HG03097 (cell line): ENCODE data around the gene DSE.

Experiments
- ATAC-seq: cut with Tn5 transposase; IDR thresholded peaks from one replicate; pipeline ENCODE4 v1.9.1; 2021; ENCODE audit not compliant: unreplicated experiment, low FRiP score

Gene DSE

DNA sequence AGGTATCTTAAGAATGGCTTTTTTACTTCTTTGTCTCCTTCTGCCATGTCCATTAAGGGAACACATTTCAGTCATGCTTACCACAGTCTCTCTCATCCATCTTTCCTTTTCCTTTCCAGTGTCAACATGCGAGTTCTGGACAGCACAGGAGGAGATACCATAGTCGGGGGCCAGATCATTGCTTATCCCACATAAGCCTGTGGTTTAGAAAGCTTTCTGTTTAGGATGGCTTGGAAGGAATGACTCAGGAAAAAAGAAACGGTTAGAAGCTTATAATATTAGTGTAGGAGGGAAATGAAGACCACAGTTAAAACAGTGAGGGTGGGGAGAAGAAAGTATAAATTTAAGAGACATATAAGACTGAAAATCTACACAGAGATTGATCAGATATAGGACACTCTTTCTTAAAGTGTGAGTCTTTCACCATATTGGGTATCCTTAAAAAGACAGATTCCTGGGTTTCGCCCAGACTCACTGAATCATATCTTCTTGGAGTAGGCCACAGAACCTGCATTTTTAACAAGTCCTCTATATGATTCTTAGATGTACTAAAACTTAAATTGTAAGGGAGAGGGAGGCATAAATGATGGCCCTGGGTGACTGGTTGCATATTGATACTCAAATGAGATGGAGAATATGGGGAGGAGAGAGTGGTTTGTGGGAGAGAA lies 36.1 kb downstream of the DSE start:
- ATAC-seq, result no peak

DNA sequence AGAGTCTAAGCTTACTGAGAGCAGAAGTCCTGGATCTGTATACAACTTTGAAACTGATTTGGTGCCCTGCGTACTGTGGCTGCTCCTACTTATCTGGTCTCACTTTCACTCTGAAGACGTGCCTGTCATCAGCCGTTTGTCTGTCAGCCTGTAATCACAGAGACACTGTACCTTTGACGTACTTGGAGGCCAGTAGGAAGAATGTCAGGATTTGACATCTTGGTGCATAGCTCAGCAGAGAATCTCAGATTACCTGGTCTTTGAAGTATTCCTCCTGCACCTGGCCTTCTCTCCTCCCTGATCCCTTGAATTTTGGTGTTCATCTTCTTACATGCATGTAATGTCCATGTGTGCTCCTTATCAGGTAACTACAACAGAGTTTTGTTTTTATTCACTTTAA lies 37.7 kb downstream of the DSE start:
- peak; percentile 36 for ATAC-seq

DNA sequence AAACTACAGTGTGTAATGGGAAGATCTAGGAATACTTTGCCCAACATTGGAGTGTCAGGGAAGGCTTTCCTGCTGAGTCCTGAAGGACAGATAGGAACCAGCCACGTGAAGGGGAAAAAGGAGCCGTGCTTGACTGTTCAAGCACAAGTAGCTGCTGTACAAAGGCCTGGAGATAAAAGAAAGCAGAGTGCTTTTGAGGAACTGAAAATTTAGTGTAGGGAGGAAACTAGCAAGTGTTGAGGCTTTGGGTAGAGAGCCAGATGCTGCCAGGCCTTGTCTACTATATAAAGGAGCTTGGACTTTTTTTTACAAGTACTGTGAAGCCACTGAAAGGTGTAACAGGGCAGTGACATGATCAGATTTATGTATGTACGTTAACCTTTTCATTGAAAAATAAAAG lies 39.0 kb downstream of the DSE start:
- ATAC-seq, result peak; percentile 64

DNA sequence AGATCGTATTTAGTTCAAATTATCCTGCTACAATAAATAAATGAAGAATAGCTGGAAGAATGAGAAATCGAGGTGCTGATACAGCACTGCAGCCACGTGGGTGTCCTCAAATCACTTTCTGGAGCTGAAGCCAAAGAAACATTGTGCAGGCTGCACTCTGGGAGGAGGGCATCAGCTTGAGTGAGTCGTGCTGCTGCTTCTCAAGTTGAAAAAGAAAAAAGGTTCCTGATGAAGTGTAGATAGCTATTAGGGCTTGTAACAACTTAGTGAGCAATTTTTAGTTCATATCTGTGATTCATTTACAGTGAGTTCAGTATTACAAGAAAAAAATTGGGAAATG lies 40.5 kb downstream of the DSE start:
- ATAC-seq, result no peak

DNA sequence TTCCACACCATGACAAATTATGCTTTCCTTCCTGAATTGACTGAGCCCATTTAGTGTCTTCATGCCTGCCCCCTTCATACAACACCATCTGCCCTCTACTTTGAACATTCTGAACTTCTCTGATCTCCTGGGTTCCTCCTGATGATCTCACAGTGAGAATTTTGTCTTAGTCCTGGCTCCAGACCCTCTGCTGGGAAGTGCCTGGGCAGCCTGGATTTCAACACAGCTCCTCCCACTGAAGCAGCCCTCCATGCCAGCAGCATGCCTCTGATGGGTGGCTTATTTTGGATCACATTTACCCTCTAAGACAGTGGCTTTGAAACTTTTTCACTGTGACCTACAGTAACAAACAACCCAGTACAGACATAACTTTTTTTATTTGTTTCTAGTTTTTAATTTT lies 41.5 kb downstream of the DSE start:
- no peak for ATAC-seq

DNA sequence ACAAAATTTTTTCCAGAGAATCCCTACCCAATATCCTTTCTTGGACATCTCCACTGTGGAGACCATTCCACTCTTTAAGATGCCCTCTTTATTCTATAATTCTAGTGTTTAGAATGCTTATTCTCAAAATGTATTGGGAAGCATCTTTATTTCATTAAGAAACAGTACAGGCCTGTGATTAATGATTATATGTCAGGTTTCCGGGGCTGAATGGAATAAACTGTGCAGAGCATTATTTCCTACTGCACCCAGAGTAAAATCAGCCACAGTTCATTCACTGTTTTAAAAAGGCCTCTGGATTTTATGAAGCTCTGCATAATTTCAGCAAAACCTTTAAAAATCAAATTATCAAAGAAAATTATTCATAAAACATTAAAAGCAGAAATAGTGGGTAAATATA lies 42.6 kb downstream of the DSE start:
- no peak for ATAC-seq

DNA sequence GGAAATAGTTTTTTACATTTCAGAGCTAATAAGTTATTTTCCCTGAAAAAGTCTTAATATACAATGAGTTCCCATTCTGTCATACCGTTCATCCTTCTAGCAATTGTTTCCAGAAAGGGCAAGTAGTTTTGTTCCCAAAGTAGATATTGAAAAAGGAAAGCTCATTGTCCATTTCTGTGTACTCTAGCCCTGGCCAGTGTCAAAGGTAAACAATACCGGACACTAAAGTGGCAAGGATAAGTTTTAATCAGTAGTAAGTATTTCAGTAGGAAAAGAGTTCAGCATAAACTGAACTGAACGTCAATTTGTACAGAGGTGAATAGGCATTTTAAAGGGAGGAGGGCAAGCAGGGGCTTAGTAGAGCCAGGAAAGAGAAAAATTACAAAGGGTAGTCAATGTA lies 46.9 kb downstream of the DSE start:
- no peak for ATAC-seq

DNA sequence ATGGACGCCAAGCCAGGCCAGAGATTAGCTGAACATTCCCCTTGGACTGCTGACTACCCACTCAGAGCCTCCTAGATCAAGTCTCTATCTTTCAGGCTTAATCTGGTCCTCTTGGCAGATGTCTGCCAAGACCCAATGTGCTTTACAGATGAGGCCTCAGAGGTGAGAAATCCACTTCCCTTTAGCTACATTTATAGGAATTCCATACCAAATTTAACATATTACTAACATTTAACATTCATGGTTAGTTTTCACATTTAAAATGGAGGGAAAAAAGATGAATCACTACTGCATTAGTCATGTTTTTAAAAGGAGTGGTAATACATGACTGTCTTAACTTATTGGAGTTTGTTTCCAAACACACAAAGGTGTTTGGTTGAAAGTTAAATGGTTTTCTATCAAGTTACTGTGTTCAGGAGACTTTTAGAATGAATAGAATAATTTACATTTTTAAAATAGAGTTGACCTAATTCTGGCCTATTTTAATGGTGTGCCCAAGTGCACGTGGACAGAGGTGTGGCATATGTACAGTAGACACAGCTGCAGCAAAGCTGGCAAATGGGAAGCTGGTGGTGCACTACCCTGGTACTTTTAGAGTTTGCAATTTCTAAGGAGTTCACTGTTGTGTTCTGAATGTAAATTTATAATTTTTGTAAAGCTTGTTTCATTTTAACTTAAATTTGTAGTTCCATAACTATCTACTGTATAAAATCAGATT lies 48.5 kb downstream of the DSE start:
- ATAC-seq, result no peak

DNA sequence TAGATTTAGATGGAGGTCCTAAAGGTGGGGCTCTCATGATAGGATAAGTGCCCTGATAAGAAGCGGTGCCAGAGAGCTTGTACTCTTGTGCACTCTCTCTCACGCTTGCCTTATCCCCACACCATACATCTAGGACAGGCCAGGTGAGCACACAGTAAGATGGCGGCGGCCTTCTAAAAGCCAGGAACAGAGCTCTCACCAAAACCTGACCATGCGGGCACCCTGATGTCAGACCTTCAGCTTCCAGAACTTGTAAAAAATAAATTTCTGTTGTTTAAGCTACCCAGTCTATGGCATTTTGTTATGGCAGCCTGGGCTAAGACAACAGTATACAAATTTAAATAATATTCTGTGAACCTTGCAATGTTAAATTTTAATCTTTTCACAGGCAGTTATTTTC lies 49.6 kb downstream of the DSE start:
- ATAC-seq, result no peak

DNA sequence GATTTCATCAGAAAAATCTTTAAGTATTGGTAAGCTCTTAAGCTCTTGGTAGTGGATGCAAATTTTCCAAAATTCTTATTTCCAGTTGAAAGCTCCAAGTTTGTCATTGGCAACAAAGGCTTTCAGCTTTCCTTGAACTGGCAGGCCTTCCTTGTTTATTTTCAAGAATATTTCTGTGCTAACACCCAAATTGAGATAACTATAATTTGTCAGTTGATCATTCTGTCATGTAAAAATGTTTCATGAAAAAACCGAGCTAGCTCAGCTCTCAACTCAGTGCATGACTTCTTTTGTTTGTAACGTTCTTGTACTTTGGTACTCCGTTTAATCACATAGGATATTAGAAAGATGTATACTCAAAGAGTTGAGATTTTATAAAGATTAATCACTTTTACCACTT lies 51.5 kb downstream of the DSE start:
- no peak for ATAC-seq

DNA sequence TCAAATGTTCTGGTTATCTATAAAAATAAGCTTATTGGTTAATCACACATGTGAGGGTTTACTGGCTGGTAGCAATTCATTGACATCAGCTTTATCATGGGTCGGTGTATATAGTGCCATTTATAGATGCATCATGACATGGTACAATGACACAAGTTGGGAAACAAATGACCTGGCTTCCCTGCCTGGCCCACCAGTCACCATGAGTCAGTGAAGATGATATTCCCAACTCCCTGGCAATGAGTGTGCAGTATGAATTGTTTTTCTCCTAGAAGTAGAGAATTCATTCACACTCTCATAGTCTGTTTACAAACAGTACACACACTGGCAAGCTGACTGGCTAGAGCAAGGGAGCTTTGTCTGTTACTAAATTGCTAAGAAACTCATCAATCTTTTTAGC lies 53.3 kb downstream of the DSE start:
- ATAC-seq, result no peak

DNA sequence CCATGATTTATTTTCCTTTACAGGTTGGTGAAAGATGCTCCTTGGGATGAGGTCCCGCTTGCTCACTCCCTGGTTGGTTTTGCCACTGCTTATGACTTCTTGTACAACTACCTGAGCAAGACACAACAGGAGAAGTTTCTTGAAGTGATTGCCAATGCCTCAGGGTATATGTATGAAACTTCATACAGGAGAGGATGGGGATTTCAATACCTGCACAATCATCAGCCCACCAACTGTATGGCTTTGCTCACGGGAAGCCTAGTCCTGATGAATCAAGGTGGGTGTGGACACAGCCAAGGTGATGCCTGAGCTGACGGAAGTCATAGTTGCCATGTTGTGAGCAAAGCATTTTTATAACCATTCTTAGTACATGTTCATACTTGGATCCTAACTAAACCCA lies 55.8 kb downstream of the DSE start:
- no peak for ATAC-seq

DNA sequence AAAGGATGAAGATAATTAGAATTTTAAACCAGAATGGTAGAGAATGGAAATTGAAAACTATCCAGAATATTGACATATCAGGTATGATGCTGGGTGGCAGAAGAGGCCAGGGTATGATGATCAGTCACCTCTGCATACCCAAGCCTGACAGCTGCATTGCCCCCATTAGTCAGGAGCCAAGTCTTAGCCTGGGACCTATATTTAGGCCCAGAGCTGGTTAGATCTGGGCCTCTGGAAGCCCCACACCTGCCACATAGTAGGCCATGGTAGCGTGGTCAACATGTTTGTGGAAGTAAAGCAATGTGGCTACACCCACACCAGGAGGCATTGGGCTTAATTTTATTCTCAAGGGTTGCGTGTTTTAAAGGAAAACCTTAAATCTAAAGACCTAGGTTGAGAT lies 58.4 kb downstream of the DSE start:
- ATAC-seq, result no peak

DNA sequence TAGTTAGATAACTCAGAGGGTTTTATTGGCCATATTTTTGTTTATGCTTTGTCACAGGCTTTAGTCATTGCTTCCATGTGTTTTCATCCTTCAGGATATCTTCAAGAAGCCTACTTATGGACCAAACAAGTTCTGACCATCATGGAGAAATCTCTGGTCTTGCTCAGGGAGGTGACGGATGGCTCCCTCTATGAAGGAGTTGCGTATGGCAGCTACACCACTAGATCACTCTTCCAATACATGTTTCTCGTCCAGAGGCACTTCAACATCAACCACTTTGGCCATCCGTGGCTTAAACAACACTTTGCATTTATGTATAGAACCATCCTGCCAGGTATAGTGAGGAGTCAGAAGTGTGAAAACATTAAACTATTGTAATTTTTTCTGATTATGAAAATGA lies 60.1 kb downstream of the DSE start:
- no peak for ATAC-seq

DNA sequence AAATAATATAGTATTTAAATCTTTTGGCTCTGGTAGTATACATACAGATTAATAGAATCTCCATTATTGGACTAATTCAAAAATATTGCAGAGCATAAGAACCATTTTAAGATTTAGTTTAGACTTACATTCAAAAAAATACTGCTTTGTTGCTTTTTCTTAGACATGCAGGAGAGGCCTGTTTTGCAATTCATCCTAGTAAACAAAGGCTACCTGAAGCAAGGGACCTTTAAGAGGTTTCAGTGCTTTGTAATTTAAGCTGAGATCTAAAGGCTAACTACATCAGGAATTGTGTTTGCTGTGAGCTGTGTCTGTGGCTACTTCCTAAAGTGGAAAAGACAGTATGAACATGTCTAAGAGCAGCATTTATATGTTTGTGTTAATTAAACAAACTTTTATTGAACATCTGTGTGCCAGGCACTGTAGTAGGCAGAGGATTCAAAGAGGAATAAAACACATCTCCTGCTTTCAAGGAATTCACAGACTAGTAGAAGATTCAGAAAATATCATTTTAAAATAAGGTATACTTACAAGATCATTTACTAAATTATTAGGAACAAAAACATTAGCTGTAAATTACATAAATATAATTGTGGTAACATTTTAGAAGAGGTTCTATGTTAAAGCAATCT lies 61.3 kb downstream of the DSE start:
- ATAC-seq, result no peak

DNA sequence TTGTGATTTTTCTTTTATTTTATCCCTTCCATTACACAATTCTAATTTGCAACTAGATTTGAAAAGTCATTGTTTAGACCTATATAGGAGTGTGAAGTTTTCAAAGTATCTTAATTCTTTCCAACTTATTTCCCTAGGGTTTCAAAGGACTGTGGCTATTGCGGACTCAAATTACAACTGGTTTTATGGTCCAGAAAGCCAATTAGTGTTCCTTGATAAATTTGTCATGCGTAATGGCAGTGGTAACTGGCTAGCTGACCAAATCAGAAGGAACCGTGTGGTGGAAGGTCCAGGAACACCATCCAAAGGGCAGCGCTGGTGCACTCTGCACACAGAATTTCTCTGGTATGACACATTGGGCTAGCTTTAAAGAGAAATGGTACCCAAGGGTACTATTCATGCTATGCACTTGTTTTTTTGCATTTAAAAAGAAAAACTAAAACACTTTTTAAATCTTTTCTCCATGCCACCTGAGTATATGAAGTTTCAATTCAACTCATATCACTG lies 62.5 kb downstream of the DSE start:
- no peak for ATAC-seq

DNA sequence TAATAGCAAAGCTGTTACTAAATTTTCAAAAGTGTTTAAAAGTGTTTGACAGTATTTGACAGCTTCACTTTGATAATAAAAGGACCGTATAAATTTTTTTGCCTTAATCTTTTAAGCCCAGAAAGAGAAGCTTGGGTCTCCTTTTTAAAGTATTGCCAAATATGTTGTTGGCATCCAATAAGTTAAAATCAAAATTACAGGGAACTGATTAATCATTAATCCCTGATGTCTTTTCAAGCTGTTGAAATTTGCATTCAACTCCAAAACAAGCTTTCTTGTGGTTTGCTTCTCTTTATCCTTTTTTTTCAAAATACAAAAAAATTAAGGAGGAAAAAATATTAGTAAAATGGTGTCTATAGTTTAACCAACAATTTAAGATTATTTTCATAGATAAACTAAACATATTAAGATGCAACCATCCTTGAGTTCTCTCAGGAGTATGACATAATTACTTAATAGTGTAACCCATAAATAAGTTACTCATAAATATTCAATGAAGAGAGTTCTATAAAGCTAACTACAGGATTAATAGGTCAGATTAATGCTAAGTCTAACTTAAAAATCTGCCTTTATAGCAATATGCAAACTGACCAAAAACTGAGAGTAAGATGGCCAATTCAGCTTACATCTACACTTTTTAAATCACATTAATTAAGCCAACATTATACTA lies 63.4 kb downstream of the DSE start:
- no peak for ATAC-seq

DNA sequence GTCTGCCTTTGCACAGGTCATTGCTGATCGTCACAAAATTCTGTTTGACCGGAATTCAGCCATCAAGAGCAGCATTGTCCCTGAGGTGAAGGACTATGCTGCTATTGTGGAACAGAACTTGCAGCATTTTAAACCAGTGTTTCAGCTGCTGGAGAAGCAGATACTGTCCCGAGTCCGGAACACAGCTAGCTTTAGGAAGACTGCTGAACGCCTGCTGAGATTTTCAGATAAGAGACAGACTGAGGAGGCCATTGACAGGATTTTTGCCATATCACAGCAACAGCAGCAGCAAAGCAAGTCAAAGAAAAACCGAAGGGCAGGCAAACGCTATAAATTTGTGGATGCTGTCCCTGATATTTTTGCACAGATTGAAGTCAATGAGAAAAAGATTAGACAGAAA lies 65.8 kb downstream of the DSE start:
- no peak for ATAC-seq

DNA sequence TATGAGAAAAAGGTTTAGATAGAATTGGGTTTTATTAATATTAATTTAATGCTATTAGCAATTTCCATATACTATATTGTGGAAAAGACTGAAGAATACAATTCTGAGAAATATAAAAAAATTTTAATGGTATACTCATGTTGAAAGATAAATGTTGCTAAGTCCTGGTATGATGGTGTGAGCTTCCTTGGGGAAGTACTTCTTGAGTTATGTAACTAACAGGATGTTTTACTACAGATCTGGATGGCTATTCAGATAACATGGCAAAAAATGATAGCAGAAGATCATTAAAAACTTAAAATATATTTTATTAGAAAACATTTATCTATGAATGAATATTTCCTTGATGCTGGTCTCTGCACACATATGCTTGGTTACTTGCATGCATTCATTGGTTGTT lies 66.9 kb downstream of the DSE start:
- ATAC-seq, result no peak

DNA sequence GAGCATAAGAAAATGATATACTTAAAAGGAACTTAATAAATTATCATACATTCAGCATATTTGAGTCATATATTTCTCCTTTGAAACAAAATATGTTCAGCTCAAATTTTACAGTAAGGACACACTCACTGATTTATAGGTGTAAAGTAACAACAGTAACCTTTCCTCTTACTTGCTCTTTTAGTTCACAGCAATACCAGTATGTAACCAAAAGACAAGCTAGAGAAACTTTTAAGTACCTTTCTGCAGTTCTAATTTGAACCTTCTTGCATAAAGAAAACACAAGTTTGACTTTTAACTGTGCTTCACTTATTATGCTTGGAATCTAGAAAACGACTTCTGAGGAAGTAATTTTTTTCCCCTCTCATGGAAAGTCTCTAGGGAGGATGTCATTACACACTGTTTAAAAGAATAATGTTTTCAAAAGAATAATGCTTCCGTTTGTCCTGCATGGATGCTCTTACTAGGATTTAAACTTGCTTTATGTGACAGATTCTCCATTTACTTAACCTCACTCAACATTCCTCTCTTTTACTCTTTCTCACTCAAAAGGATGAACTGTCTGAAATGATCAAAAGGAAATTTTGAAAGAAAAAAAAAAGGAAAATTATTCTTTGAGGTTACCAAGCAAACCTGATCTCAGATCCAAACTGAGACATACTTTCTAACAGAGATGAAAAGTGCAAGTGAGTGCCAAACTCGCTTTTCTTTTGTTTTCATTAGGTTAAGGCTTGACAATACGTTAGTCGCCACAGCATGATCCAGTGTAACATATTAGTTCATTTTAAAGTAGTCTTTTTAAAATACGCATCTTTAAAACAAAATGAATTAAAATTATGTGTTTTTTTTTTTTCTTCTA lies 68.1 kb downstream of the DSE start:
- no peak for ATAC-seq
